Stimulated activated memory B cell treated with anti-CD40 and anti-IgM and Interleukin-4, amounts not matched to agents 10 μg/mL and 1 μg/mL and 100 μg/mL, for 72 hours (primary cell): ENCODE results near the gene MAPK8IP3.
"Not testable (repeated sequence)": the region's sequence is repeated elsewhere in the genome, so short reads cannot be mapped to it uniquely, and the experiment has no call there.

Experiments used
- ATAC-seq: fragments of 150-1000 bp; cut with Tn5 transposase; 2 replicates; pipeline ENCODE4 v1.10.0; 2021
- H3K27ac Mint-ChIP-seq: one replicate; pipeline ENCODE4 v1.8.0; 2022; ENCODE audit warnings: mild to moderate bottlenecking, mixed read lengths
- H3K27me3 Mint-ChIP-seq: one replicate; pipeline ENCODE4 v1.8.0; 2022; ENCODE audit warnings: mixed read lengths
- H3K36me3 Mint-ChIP-seq: one replicate; pipeline ENCODE4 v1.8.0; 2022; ENCODE audit warnings: mixed read lengths
- H3K4me1 Mint-ChIP-seq: one replicate; pipeline ENCODE4 v1.8.0; 2022; ENCODE audit warnings: mixed read lengths
- H3K4me3 Mint-ChIP-seq: one replicate; pipeline ENCODE4 v1.8.0; 2022; ENCODE audit warnings: mild to moderate bottlenecking, moderate library complexity, mixed read lengths
- H3K9me3 Mint-ChIP-seq: one replicate; pipeline ENCODE4 v1.8.0; 2022; ENCODE audit warnings: mixed read lengths

Gene MAPK8IP3

GRCh38 chr16:1713933-1714332 lies 7.9 kb downstream of the MAPK8IP3 start:
- peaks cover 69% of the 10 kb centered on the region for H3K4me1 Mint-ChIP-seq
- no peaks in the 10 kb centered on the region for H3K27me3 Mint-ChIP-seq
- peaks cover 9% of the 10 kb centered on the region for H3K36me3 Mint-ChIP-seq
- H3K9me3 Mint-ChIP-seq = no peaks in the 10 kb centered on the region
- peak overlapping the region; percentile 97 for H3K27ac Mint-ChIP-seq
- peak overlapping the region; percentile 81 for H3K4me3 Mint-ChIP-seq
- ATAC-seq = peak; percentile 93

DNA sequence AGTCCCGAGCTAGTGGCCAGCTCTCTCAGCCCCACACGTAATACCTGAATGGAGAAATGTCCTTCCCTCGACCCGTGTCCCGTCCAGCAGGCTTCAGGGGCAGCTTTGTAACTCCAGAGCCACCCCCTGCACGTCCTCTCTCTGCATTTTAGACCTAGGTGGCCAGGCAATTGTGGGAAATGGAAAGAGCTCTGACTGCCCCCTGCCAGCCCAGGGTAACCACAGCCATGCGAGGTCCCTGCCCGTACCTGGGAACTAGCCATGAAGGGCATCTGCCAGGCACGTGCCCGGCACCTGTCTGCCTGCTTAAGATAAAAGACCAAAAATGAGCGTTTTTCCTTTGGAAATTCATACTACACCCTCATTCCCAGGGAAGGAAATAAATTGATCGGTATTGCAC lies 9.2 kb downstream of the MAPK8IP3 start:
- peak overlapping the region; percentile 97 for H3K27ac Mint-ChIP-seq
- no peak for ATAC-seq
- peaks cover 15% of the 10 kb centered on the region for H3K36me3 Mint-ChIP-seq
- no peaks in the 10 kb centered on the region for H3K27me3 Mint-ChIP-seq
- no peak overlapping the region for H3K4me3 Mint-ChIP-seq
- H3K4me1 Mint-ChIP-seq = peaks cover 80% of the 10 kb centered on the region
- H3K9me3 Mint-ChIP-seq = no peaks in the 10 kb centered on the region

DNA sequence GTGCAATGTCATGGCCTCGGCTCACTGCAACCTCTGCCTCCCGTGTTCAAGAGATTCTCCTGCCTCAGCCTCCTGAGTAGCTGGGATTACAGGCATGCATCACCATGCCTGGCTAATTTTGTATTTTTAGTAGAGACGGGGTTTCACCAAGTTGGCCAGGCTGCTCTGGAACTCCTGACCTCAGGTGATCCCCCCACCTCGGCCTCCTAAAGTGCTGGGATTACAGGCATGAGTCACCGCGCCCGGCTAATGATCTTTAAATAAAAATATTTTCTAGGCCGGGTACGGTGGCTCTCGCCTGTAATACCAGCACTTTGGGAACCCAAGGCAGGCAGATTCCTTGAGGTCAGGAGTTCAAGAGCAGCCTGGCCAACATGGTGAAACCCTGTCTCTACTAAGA lies 12.2 kb downstream of the MAPK8IP3 start:
- peaks cover 19% of the 10 kb centered on the region for H3K36me3 Mint-ChIP-seq
- H3K4me3 Mint-ChIP-seq, H3K27me3 Mint-ChIP-seq, ATAC-seq, H3K9me3 Mint-ChIP-seq: not testable (repeated sequence)
- peaks cover 79% of the 10 kb centered on the region for H3K4me1 Mint-ChIP-seq
- H3K27ac Mint-ChIP-seq = peak overlapping the region; percentile 97

- not testable (repeated sequence) for H3K9me3 Mint-ChIP-seq
- ATAC-seq = peak; percentile 75
- H3K4me3 Mint-ChIP-seq = peak overlapping the region; percentile 43
These were observed 13.7 kb downstream of the MAPK8IP3 start for GRCh38 chr16:1719559-1720229.

GRCh38 chr16:1721372-1721771 lies 15.4 kb downstream of the MAPK8IP3 start:
- no peak overlapping the region for H3K4me3 Mint-ChIP-seq
- H3K27me3 Mint-ChIP-seq = no peaks in the 10 kb centered on the region

More at GRCh38 chr16:1719559-1720229, 13.7 kb downstream of the MAPK8IP3 start:
- H3K27me3 Mint-ChIP-seq = not testable (repeated sequence)
- H3K36me3 Mint-ChIP-seq = peaks cover 19% of the 10 kb centered on the region
- H3K4me1 Mint-ChIP-seq = peaks cover 71% of the 10 kb centered on the region
- peak overlapping the region; percentile 97 for H3K27ac Mint-ChIP-seq

DNA sequence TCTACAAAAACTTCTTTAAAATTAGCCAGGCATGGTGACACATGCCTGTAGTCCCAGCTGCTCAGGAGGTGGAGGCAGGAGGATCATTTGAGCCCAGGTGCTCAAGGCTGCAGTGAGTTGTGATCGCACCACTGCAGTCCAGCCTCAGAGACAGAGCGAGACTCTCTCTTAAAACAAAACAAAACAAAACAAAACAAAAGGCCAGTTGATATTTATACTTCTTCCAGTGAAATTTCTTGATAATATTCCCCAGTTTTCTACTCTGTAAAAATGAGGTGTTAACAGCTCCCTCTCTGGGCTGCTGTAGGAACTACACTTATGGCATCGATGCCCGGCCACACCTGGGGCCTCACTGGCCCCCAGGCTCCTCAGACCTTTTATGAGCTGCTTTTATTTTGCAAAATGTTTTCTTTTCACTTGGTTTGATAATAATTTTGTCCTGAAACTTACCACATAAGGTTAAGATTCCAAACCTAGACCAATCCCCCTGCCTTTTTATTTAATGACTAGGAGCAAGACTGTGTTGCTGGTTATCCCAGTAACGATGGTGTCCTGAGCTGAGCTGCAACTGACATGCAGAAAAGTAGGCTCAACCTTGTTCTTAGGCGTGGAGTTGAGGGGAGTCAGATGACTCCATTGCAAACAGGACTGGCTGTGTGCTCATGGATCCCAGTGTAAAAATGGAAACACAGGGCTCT lies 17.6 kb downstream of the MAPK8IP3 start:
- no peaks in the 10 kb centered on the region for H3K27me3 Mint-ChIP-seq
- no peaks in the 10 kb centered on the region for H3K9me3 Mint-ChIP-seq
- H3K4me1 Mint-ChIP-seq = peaks cover 58% of the 10 kb centered on the region
- peak overlapping the region; percentile 38 for H3K4me3 Mint-ChIP-seq
- ATAC-seq = peak; percentile 24
- peak overlapping the region; percentile 5 for H3K27ac Mint-ChIP-seq
- H3K36me3 Mint-ChIP-seq = peaks cover 27% of the 10 kb centered on the region

More at GRCh38 chr16:1721372-1721771, 15.4 kb downstream of the MAPK8IP3 start:
- Mint-ChIP-seq H3K9me3 (no peaks in the 10 kb centered on the region), H3K4me1 (peaks cover 57% of the 10 kb centered on the region), H3K27ac (no peak overlapping the region), H3K36me3 (peaks cover 14% of the 10 kb centered on the region)
- no peak for ATAC-seq

GRCh38 chr16:1724491-1724890 lies 18.5 kb downstream of the MAPK8IP3 start:
- no peaks in the 10 kb centered on the region for H3K9me3 Mint-ChIP-seq
- no peak overlapping the region for H3K27ac Mint-ChIP-seq
- H3K4me1 Mint-ChIP-seq = peaks cover 54% of the 10 kb centered on the region
- ATAC-seq = no peak
- H3K27me3 Mint-ChIP-seq = no peaks in the 10 kb centered on the region
- H3K36me3 Mint-ChIP-seq = peaks cover 29% of the 10 kb centered on the region
- H3K4me3 Mint-ChIP-seq = no peak overlapping the region

DNA sequence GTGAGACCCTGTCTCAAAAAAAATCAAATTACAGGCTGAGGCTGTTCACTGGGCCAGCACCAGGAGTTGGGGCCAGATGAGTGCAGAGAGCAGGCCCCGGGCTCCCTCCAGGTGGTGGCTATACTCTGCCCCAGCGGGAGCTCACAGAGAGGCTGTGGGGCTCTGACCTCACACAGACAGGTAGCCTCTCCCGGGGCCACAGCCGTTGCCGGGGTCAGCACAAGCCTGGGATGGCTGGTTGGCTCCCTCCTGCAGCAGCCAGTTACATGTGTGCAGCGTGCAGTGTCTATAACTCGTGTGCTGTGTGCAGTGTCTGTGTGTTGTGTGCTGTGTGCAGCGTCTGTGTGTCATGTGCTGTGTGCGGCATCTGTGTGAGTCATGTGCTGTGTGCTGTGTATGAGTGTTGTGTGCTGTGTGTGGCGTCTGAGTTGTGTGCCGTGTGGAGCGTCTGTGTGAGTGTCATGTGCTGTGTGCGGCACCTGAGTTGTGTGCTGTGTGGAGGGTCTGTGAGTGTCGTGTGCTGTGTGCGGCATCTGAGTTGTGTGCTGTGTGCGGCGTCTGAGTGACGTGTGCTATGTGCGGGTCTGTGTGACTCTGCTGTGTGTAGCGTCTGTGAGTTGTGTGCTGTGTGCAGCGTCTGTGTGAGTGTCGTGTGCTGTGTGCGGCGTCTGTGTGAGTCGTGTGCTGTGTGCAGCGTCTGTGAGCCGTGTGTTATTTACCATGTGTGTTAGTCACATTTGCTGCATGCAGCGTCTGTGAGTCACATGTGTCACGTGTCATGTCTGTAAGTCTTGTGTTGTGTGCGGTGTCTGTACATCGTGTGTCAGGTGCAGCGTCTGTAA lies 20.9 kb downstream of the MAPK8IP3 start:
- Mint-ChIP-seq H3K4me1 (peaks cover 38% of the 10 kb centered on the region), H3K27ac (no peak overlapping the region), H3K36me3 (peaks cover 28% of the 10 kb centered on the region), H3K4me3 (no peak overlapping the region), H3K27me3 (no peaks in the 10 kb centered on the region), H3K9me3 (no peaks in the 10 kb centered on the region)
- ATAC-seq = no peak

DNA sequence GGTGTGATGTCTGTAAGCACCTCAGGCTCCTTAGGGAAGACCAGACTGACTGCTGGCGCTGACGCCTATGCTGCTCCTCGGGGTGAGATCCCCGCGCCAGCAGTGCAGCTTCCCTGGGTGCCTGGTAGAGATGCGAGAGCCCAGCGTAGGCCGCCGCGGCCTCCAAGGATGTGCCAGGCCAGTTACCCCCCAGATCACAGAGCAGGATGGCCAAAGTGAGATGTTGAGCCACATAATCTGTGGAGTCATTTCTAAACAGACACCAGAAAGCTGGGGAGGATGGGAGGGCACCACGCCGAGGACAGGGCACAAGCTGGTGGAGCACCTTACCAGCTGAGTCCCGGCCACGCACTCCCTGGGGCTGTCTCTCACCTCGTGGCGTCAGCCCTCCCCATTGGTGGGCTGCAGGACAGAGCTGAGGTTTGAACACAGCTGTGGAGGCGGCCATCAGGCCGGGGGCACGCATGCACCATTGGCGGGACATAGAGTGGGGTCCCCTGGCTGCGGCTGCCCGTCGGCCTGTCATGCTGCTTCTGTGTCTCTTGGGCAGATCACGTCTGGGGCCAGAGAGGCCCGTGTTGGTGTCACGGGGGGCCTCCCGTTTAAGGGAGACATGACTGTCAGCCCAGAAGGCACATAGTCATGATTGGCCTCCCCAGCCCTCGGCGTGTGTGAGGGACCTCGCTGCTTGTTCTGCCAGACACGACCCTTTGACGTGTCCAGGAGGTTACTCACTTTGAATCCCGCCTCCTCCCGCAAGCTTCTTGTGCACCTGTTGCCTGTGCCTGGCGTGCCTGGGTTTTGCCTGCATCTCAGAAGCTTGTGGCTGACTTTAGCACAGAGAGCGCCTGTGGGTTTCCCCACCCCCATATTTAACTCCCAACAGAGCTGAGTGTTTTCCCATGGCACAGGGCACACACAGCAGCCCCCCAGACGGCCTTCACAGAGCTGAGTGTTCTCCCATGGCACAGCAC lies 21.9 kb downstream of the MAPK8IP3 start:
- Mint-ChIP-seq H3K4me3 (no peak overlapping the region), H3K27ac (no peak overlapping the region), H3K36me3 (peaks cover 35% of the 10 kb centered on the region), H3K27me3 (no peaks in the 10 kb centered on the region), H3K9me3 (no peaks in the 10 kb centered on the region), H3K4me1 (peaks cover 28% of the 10 kb centered on the region)
- ATAC-seq = no peak

DNA sequence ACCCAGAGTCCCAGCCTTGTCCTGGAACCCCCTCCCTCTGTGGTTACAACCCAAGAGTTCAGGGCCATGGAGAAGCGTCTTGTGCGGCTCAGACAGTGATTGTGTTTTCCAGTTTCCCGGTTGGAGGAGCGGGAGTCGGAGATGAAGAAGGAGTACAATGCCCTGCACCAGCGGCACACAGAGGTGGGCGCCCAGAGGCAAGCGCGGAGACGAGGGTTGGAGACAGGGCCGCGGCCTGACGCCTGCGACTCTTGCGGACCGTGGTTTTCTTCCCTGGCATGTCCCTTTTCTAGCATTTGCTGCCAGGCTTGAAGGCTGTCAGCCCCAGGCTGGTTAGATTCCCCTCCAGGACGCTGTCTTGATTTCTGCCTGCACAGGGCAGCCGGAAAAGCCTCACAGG lies 23.0 kb downstream of the MAPK8IP3 start:
- H3K4me3 Mint-ChIP-seq = no peak overlapping the region
- H3K36me3 Mint-ChIP-seq = peaks cover 41% of the 10 kb centered on the region
- H3K27me3 Mint-ChIP-seq = no peaks in the 10 kb centered on the region
- no peak for ATAC-seq
- H3K27ac Mint-ChIP-seq = no peak overlapping the region
- H3K4me1 Mint-ChIP-seq = peaks cover 18% of the 10 kb centered on the region
- no peaks in the 10 kb centered on the region for H3K9me3 Mint-ChIP-seq

- H3K27ac Mint-ChIP-seq = no peak overlapping the region
- peaks cover 41% of the 10 kb centered on the region for H3K36me3 Mint-ChIP-seq
- H3K27me3 Mint-ChIP-seq = no peaks in the 10 kb centered on the region
- H3K4me1 Mint-ChIP-seq = peaks cover 18% of the 10 kb centered on the region
- ATAC-seq = no peak
- no peaks in the 10 kb centered on the region for H3K9me3 Mint-ChIP-seq
- H3K4me3 Mint-ChIP-seq = no peak overlapping the region
These were observed 23.4 kb downstream of the MAPK8IP3 start for GRCh38 chr16:1729445-1729844.

- H3K27me3 Mint-ChIP-seq = no peaks in the 10 kb centered on the region
- peaks cover 18% of the 10 kb centered on the region for H3K4me1 Mint-ChIP-seq
- H3K4me3 Mint-ChIP-seq = no peak overlapping the region
- H3K36me3 Mint-ChIP-seq = peaks cover 41% of the 10 kb centered on the region
- no peak overlapping the region for H3K27ac Mint-ChIP-seq
- ATAC-seq = no peak
- no peaks in the 10 kb centered on the region for H3K9me3 Mint-ChIP-seq
These were observed 25.1 kb downstream of the MAPK8IP3 start for GRCh38 chr16:1731073-1731472.

DNA sequence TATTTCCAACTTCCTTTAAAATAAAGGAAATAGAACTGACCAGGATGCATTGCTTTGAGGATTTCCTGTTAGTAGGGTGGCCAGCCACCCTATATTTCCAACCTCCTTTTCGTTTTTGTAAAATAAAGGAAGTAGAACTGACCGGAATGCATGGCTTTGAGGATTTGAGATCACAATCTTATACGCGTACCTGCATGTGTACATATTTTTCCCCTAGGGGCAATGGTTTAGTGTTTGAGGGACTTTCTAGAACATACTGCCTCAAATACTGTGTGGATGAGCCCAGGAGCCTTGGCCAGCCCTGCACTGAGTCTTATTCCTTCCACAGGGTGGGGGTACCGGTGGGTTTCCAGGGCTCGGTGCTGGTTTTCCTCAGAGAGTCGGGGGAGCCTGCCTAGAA lies 25.6 kb downstream of the MAPK8IP3 start:
- ATAC-seq = no peak
- H3K4me1 Mint-ChIP-seq = peaks cover 18% of the 10 kb centered on the region

GRCh38 chr16:1732071-1732470 lies 26.1 kb downstream of the MAPK8IP3 start:
- H3K36me3 Mint-ChIP-seq = peaks cover 35% of the 10 kb centered on the region
- H3K9me3 Mint-ChIP-seq = no peaks in the 10 kb centered on the region
- no peak for ATAC-seq
- H3K27ac Mint-ChIP-seq = no peak overlapping the region
- H3K4me3 Mint-ChIP-seq = no peak overlapping the region
- H3K4me1 Mint-ChIP-seq = peaks cover 13% of the 10 kb centered on the region
- H3K27me3 Mint-ChIP-seq = no peaks in the 10 kb centered on the region

More for the DNA sequence above, 25.6 kb downstream of the MAPK8IP3 start:
- Mint-ChIP-seq H3K4me3 (no peak overlapping the region), H3K27me3 (no peaks in the 10 kb centered on the region), H3K36me3 (peaks cover 40% of the 10 kb centered on the region), H3K9me3 (no peaks in the 10 kb centered on the region), H3K27ac (no peak overlapping the region)
